DND-41 (cell line): ENCODE results near the gene COL25A1.

Source experiments
- ATAC-seq: fragments of 200-7000 bp; cut with Tn5 transposase; 3 replicates; pipeline ENCODE4 v1.9.1; 2021; ENCODE audit warnings: low read depth; ENCODE audit not compliant: insufficient read depth
- DNase-seq: peaks from one replicate; pipeline ENCODE4 v3.0.0-alpha.2; 2020
- H2AFZ ChIP-seq: 2 replicates; pipeline ENCODE4 v1.6.0; 2012; ENCODE audit warnings: low read depth, low read length
- H3K27ac ChIP-seq: 2 replicates; pipeline ENCODE4 v1.5.1; 2012; ENCODE audit warnings: low read length, inconsistent platforms
- H3K27me3 ChIP-seq: fragments of 200-600 bp; sonication (generic); 2 replicates; pipeline ENCODE4 v1.6.0; 2012; ENCODE audit warnings: low read length, mild to moderate bottlenecking, inconsistent platforms; ENCODE audit not compliant: insufficient read depth, poor library complexity
- H3K36me3 ChIP-seq: 2 replicates; pipeline ENCODE4 v1.5.1; 2012; ENCODE audit warnings: low read length, inconsistent platforms; ENCODE audit not compliant: insufficient read depth
- H3K4me1 ChIP-seq: 2 replicates; pipeline ENCODE4 v1.5.1; 2012; ENCODE audit warnings: mild to moderate bottlenecking, low read length; ENCODE audit not compliant: insufficient read depth
- H3K4me2 ChIP-seq: 2 replicates; pipeline ENCODE4 v1.6.0; 2012; ENCODE audit warnings: mild to moderate bottlenecking, moderate library complexity, low read length, inconsistent platforms; ENCODE audit not compliant: insufficient read depth
- H3K4me3 ChIP-seq, 2 experiments: fragments of 200-600 bp in 1 of 2; shearing (Covaris generic) in 1 of 2; 2 replicates each; pipeline ENCODE4 v1.5.1; 2012 to 2016; ENCODE audit warnings: inconsistent platforms in 2 of 2, low read length in 2 of 2, mild to moderate bottlenecking in 2 of 2, low read depth in 1 of 2, moderate library complexity in 1 of 2
- H3K79me2 ChIP-seq: 2 replicates; pipeline ENCODE4 v1.6.0; 2012; ENCODE audit warnings: low read length, inconsistent platforms; ENCODE audit not compliant: insufficient read depth
- H3K9ac ChIP-seq: 2 replicates; pipeline ENCODE4 v1.6.0; 2012; ENCODE audit warnings: low read depth, mild to moderate bottlenecking, inconsistent platforms, low read length, moderate library complexity
- H3K9me3 ChIP-seq: 2 replicates; pipeline ENCODE4 v1.5.1; 2012; ENCODE audit warnings: low read length, moderate library complexity, mild to moderate bottlenecking, inconsistent platforms; ENCODE audit not compliant: insufficient read depth, severe bottlenecking
- H4K20me1 ChIP-seq: 2 replicates; pipeline ENCODE4 v1.6.0; 2012; ENCODE audit warnings: low read length; ENCODE audit not compliant: insufficient read depth
- CTCF ChIP-seq: IDR thresholded peaks from 2 replicates; pipeline ENCODE4 v1.5.1; 2012; ENCODE audit warnings: borderline replicate concordance, low read length, moderate library complexity, mild to moderate bottlenecking; ENCODE audit not compliant: poor library complexity, severe bottlenecking; ENCODE audit errors: extremely low read depth
- EZH2 ChIP-seq: IDR thresholded peaks from 3 replicates; pipeline ENCODE4 v1.6.1; 2012; ENCODE audit warnings: borderline replicate concordance, low read depth, mild to moderate bottlenecking, moderate library complexity, low read length, inconsistent platforms; ENCODE audit not compliant: severe bottlenecking

Gene COL25A1

DNA sequence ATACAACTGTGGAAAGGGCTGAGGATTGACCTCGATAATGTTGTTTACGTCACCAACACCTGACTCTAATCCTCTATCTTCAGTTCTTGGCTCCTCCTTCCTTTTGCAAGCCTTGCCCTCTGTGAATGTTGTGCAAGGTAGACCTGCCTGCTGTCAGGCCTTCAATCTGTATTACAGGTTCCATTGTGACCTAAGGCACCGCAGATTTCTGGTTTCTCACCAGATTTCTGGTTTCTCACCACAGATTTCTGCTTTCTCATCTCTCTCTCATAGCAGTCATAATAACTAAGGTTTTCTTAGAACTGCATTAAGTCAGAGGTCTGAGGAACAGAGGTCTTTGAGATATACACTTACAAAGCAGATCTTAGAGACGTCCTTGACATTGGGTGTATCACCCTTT lies 488.1 kb downstream of the COL25A1 start:
- Histone ChIP-seq H3K4me1 (no peaks in the 10 kb centered on the region), H3K9me3 (no peaks in the 10 kb centered on the region), H3K27me3 (no peaks in the 10 kb centered on the region), H3K9ac (no peak overlapping the region), H3K79me2 (no peaks in the 10 kb centered on the region), H3K4me3 (no peak overlapping the region), H3K4me2 (no peak overlapping the region), H3K36me3 (no peaks in the 10 kb centered on the region), H4K20me1 (no peaks in the 10 kb centered on the region), H2AFZ (no peak overlapping the region), H3K27ac (no peak overlapping the region)
- ATAC-seq, result no peak
- no peak for DNase-seq
- TF ChIP-seq EZH2 (no peak), CTCF (no peak)

DNA sequence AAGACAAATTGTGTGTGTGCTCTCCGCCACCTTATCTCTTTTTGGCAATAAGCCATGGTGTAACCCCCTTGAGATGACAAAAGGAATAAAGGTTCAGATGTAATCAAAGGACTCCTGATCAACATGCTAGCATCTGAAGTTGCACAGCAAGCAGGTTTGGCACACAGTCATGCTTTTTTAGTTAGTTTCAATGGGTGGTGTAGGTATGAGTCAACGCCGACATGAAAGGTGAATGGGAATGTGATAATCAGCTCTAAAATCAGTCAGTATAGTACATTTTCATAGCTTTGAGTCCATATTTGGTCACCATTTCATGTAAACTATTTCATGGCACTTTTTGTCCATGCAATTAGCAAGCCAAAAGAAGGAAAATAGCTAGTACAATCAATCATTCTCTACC lies 489.2 kb downstream of the COL25A1 start:
- Histone ChIP-seq H2AFZ (no peak overlapping the region), H3K9ac (no peak overlapping the region), H3K79me2 (no peaks in the 10 kb centered on the region), H3K9me3 (no peaks in the 10 kb centered on the region), H3K4me3 (no peak overlapping the region), H3K27me3 (no peaks in the 10 kb centered on the region), H3K4me2 (no peak overlapping the region), H3K36me3 (no peaks in the 10 kb centered on the region), H4K20me1 (no peaks in the 10 kb centered on the region), H3K27ac (no peak overlapping the region), H3K4me1 (no peaks in the 10 kb centered on the region)
- DNase-seq (no peak), ATAC-seq (no peak)
- TF ChIP-seq EZH2 (no peak), CTCF (no peak)

DNA sequence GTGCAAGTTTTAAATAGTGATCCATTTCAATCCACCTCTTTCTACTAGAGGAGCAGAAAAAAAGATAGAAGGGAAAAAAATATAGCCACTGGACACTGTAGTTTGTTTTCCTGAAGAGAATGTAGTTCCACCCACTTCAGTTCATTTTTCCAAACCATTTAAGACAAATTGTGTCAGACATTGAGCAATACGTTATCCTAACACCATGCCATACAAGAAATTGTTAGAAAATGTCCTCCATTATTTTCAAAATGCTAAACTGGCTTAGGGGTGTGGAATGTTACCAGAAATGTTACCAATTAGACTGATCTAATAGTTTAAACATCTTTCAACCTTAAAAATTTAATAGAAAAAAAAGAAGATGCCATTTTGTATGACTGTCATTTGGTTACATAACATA lies 491.0 kb downstream of the COL25A1 start:
- Histone ChIP-seq H3K4me2 (no peak overlapping the region), H3K9ac (no peak overlapping the region), H3K27ac (no peak overlapping the region), H3K27me3 (no peaks in the 10 kb centered on the region), H3K9me3 (no peaks in the 10 kb centered on the region), H3K4me1 (no peaks in the 10 kb centered on the region), H3K79me2 (no peaks in the 10 kb centered on the region), H3K36me3 (no peaks in the 10 kb centered on the region), H2AFZ (no peak overlapping the region), H3K4me3 (no peak overlapping the region), H4K20me1 (no peaks in the 10 kb centered on the region)
- DNase-seq (no peak), ATAC-seq (no peak)
- no peak for TF ChIP-seq CTCF
- no peak for TF ChIP-seq EZH2

GRCh38 chr4:108810087-108810486 lies 492.4 kb downstream of the COL25A1 start:
- Histone ChIP-seq H3K79me2 (no peaks in the 10 kb centered on the region), H2AFZ (no peak overlapping the region), H3K4me3 (no peak overlapping the region), H3K9me3 (no peaks in the 10 kb centered on the region), H3K4me1 (no peaks in the 10 kb centered on the region), H3K36me3 (no peaks in the 10 kb centered on the region), H3K9ac (no peak overlapping the region), H3K27me3 (no peaks in the 10 kb centered on the region), H3K27ac (no peak overlapping the region), H4K20me1 (no peaks in the 10 kb centered on the region), H3K4me2 (no peak overlapping the region)
- no peak for TF ChIP-seq EZH2
- no peak for TF ChIP-seq CTCF
- DNase-seq, result no peak
- ATAC-seq, result no peak
